Panc1 (cell line): ENCODE results near the gene SPRED3.

ENCODE experiments used
- CTCF ChIP-seq: fragments of 450-650 bp; IDR thresholded peaks from 2 replicates; pipeline ENCODE4 v1.5.1; 2017; ENCODE audit warnings: mild to moderate bottlenecking
- POLR2AphosphoS5 ChIP-seq: IDR thresholded peaks from 2 replicates; pipeline ENCODE4 v1.6.1; 2012; ENCODE audit warnings: mild to moderate bottlenecking, low read depth, low read length, moderate library complexity
- REST ChIP-seq, 2 experiments: IDR thresholded peaks; 2 replicates each; pipeline ENCODE4 v1.6.1; 2011 to 2012; ENCODE audit warnings: low read depth in 2 of 2, control low read depth in 1 of 2, low read length in 1 of 2, mild to moderate bottlenecking in 1 of 2, moderate library complexity in 1 of 2; ENCODE audit not compliant: insufficient read depth in 1 of 2
- SIN3A ChIP-seq: IDR thresholded peaks from 2 replicates; pipeline ENCODE4 v1.6.1; 2012; ENCODE audit warnings: low read depth, mild to moderate bottlenecking, low read length, moderate library complexity, borderline replicate concordance; ENCODE audit not compliant: insufficient read depth

GRCh38 chr19:38362076-38362945 lies 26.2 kb upstream of the SPRED3 start:
- TF ChIP-seq CTCF (no peak), SIN3A (no peak; the same call in 1 of the 2 replicates), POLR2AphosphoS5 (no peak), REST (IDR thresholded peaks at IDR 0.05; ENCODE audit: insufficient read depth in 1 of 2, low read depth in 2 of 2, low read length in 1 of 2) (no peak)
